NCI-H1694 treated with DMSO at 0.1 percent for 48 hours (cell line): ENCODE data around the gene HOXC6.

Source experiments
- DNase-seq: peaks from one replicate; lab custom pipeline; 2025; lab: John Stamatoyannopoulos, UW

The HOXC6 gene

GRCh38 chr12:54002915-54003389 lies 25.3 kb upstream of the HOXC6 start:
- DNase-seq: no peak

- no peak for DNase-seq
These were observed 24.6 kb upstream of the HOXC6 start for GRCh38 chr12:54003625-54004024.

DNA sequence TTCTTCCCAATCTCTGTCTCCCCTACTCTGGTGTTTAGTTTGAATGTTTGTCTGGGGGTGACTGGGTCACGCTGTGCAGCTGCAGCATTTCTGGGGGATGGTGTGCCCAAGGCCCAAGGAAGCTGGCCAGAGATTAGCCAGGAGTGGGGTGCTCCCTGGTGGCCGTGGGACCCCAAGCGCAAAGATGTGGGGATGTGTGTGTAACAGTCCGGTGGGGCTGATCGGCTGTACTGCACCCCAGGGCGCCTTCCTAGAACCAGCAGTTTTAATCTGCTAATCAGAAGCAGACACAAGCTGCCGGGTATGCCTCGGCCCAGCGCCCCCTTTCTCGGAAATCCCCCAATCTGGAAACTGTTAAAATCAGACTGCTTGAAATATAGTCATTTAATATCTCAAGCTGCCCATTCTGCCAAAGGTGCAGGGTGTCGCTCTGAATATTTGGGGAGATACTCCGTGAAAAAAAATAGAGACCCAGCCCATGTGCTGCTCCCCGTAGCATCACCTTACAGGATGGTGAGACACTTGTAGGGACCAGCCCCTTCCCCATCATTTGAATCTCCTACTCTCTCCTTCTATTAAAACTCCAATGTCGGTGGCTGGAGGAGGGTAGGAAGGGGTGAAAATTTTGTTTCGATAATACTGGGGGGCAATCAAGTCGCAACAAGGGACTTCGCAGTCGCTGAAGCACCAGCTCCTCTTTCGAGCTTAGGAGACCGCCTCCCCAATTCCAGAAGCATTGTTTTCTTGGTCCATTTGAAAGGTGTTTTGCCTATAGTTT lies 24.0 kb upstream of the HOXC6 start:
- no peak for DNase-seq

DNA sequence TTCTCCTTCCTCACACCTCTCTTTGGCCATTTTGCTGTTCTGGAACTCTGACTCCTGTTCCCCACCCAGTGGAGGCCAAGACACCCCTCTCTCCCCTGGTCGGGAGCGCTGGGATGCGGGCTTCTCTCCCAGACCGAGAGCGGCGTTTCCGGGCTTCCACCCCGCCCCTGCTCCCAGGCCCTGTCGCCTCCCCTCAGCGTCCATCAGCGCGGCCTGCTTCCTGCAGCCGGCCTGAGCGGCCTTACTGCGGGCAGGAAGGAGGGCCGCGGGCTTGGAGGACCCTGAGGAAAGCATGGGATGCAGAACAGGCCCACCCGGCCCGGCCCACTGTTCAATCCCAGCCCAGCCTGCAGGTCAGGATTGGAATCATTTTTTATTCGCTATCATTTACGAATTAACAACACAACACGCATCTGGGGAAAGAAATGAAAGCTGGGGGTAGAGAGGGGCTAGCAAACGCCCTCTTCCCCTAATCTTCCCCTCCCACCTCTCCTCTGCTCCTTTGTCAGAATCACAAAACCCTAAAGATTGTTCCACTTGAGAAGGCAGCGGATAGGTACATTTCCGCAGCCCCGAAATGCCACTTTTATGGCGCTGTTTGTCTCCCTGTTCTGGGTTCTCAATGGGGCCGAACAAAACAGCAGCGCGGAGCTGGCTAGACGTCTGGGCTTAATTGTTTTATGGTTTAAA lies 23.3 kb upstream of the HOXC6 start:
- no peak for DNase-seq

DNA sequence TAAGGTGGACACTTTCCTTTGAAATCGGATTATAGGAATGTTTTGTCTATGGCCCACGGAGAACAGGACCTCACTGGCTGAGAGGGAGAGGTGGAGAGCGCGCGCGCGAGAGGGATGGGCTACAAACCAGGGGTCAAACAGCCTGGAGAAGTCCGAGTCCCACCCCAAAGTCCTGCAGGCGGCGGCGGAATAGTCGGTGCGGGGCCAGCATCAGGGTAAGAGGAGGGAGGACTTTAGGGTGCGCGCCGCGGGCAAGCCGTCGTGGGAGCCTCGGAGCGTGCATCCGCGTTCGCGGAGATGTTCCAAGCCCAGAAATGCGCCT lies 22.7 kb upstream of the HOXC6 start:
- DNase-seq: no peak

- peak; percentile 53 for DNase-seq
These were observed 22.2 kb upstream of the HOXC6 start for GRCh38 chr12:54005853-54006558.

DNA sequence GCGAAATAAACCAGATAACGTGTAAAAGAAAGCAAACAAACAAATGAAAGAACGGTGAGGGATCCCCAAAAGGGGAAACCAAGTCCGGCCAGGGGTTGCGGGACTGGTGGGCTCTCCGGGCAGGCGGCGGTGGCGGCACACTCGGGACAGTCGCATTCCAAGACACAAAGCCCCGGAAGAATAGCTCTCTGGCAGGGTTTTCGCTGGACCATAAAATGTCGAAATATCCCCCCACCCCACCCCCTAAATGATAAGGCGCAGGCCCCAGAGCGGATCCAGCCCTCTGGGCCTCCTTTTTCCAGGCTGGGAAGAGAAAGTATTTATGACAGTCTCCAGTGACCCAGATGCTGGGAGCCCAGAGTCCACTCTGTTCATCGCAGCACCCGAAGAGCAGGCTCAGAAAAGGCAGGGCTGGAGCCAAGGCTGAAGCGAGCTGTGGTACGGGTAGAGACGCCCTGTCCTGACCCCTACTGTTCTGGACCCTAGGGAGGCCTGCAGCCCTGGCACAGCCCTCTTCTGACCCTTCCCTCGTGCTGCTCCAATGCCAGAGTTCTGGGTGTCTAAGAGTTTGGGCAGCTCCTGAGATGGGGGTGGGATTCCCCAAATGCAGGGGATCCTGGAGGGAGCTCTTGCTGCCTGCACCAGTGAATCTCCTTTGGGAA lies 21.6 kb upstream of the HOXC6 start:
- DNase-seq: no peak

GRCh38 chr12:54007538-54008259 lies 20.5 kb upstream of the HOXC6 start:
- DNase-seq: no peak

DNA sequence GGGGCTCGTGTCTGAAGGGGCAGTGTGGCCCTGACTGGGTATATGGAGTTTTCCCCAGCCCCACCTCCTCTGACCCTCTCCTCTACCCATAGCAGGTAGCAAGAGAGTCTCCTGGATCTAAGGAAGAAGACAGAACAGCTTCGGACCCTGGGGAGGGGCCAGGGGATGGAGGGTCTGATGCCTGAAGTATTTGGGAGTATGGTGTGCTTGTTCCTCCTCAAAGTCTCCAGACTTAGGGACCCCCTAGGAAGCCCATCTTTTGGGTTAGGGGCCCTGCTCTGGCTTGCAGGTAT lies 20.0 kb upstream of the HOXC6 start:
- no peak for DNase-seq

DNA sequence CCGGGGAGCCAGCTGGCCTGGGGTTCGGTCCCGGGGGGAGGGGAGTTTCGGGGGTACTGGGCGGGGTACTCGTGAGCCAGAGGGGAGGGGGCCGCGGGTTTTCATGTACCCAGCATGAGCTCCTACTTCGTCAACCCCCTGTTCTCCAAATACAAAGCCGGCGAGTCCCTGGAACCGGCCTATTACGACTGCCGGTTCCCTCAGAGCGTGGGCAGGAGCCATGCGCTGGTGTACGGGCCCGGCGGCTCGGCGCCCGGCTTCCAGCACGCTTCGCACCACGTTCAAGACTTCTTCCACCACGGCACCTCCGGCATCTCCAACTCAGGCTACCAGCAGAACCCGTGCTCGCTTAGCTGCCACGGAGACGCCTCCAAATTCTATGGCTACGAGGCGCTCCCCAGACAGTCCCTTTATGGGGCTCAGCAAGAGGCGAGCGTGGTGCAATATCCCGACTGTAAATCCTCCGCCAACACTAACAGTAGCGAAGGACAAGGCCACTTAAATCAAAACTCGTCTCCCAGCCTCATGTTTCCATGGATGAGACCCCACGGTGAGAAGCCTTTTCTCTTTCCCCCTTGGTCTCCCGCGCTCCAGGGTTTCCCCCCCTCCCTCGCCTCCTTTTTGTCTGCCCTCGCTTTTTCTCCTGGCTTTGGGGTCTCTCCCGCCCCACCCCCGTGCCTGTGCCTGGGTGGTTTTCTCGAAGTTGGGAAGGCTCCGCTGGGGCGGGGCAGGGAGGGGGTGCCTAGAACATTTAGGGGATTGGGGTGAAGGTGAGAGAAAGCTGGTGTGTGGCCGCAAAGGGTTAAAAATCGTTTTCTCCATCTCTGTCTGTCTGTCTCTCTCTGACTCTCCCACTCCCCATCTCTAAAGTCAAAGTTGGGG lies 18.8 kb upstream of the HOXC6 start:
- no peak for DNase-seq

DNA sequence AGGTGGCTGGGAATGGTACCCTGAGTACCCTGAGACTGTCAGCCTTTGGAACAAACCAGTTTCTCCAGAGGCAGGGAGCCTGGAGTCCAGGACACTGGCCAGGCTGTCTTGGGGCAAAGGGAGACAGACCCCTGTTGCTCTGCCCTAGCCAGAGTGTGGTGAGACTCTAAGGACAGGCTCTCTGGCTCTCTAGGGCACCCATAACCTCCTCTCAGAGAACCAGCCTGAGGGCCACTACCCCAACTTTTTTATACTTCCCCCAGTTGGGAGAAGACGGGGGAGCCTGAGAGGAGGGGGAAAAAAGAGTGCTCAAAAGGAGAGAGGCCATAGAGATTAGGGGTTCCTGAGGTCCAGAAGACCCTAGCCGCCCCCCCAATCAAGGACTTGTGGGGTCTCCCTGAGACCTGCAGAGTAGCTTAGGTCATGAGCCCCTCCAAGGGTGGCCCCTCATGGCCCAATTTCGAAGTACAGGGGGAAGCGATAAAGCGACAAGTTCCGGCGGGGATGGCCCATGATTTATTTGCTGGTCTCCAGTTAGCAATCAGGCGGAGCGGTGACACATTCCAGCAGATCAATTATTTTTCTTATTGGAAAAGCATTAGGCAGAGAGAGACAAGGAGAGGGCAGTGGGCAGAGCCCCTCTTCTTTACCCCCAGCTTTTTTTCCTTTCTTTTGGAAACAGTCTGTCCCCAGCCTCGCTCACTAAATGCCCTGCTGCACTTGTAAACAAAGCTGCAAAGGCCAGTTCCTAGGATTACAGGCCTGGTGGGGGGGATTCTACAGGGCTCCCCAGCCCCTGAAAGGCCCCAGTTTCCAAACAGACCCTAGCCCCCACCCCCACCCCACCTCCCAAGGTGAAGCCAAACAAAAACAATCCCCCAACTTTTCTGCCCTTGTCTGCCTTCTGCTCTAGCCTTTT lies 17.9 kb upstream of the HOXC6 start:
- DNase-seq: no peak

DNA sequence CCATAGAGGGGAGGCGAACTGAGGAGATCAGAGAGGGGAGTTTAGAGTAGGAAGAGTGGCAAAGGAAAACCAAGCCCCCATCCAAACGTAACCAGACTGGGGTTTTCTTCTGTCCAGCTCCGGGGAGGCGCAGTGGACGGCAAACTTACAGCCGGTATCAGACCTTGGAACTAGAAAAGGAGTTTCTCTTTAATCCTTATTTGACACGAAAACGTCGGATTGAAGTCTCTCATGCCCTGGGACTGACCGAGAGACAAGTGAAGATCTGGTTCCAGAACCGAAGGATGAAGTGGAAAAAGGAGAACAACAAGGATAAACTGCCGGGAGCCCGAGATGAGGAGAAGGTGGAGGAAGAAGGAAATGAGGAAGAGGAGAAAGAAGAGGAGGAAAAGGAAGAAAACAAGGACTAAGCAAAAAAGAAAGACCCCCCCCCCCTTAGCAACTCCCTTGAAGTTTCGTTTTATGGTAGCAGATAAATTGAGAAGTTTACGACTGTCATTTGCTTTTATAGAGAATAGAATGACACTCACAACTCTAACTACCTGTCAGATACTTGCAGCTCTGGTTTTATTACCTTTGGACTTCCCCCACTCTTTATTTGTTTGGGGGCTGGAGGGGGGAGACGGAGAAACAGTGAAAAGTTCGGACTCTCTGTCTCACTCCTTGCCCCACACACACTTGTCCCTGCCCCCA lies 17.1 kb upstream of the HOXC6 start:
- DNase-seq: no peak

GRCh38 chr12:54011665-54012532 lies 16.3 kb upstream of the HOXC6 start:
- no peak for DNase-seq

DNA sequence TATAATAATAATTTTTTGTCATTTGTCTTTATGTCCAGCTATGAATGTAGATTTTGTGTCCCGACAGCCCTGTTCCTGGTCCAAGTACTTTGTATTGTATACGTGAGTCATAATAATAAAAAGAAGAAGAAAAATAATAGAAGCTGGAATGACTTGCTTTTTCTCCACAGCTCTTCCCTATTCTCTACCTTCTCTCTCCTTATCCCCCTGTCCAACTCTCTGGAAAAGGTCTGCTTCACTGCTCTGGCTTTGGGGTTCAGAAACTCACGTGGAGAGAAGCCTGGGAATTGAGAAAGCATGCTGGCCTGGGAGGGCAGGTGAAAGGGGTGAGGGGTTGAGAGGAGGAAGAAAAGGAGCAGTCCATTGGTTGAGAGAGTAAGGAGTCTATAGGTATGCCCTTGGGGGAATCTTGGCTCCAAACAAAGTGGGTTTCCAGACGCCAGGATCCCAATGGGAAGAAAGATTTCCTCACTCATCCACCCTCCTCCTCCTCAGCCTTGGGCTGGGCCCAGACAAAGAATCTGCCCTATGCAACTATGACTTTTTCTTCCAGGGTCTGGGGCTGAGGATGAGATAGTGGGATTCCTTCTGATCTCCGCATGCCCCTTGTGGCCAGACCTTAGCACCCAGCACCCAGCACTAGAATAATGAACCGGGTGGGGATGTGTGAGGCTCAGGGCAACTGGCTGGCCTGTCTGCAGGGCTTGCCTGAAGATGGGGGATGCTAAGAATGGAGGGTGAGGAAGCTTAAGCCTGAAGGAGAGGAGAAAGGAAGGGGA lies 15.4 kb upstream of the HOXC6 start:
- no peak for DNase-seq

- DNase-seq: no peak
These were observed 13.7 kb upstream of the HOXC6 start for GRCh38 chr12:54014377-54015017.

DNA sequence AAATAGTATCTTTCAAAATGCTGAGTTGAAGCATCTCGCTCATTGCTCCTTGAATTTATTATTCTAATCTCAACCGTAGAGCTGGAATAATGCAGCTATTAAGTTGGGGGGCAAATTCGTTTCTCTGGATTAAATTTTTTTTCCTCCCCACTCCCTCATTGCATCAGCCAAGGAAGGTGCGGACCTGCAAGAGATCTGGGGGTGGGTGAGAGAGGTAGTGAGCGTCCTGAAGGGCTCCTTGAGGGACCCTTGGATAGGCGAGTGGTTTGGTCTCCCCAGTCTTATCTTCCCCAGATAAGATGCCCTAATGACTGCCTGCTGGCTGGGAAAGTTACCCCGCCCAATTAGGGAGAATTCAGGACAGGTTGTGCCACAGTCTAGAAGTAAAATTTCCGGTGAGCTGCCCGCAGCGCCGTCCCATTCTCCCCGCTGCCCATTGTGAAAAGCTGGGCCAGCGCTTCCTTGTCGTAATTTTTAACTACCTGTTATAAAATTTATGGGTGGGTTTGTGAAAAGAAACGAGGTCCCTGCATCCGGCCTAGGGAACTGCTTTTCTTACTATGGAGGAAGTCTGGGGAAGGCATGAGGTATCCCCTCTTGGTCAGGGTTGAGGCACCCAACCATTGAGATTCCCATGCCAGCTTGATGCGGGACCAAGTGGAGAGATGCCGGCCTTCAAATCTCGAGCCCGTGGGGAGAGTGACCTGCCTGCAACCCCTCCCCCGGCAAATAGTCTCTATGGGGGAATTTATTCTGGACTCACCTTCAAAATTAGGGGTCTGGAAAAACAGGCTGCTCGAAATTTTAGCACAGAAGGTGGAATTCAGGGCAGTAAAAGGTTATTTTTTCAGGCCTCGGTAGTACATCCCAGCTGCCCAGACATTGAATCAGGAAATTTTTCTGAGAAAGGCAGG lies 13.0 kb upstream of the HOXC6 start:
- DNase-seq: no peak
